IPS DF 4.7 (cell line): ENCODE measurements around the gene AGBL1.

Experiments used
- DNase-seq: peaks from one replicate; pipeline ENCODE4 v3.0.0-alpha.2; 2013; ENCODE audit warnings: low spot score; ENCODE audit errors: extremely low read depth

Gene AGBL1

GRCh38 chr15:86912661-86913060 is 833.0 kb downstream of the AGBL1 start:
- DNase-seq, result no peak

DNA sequence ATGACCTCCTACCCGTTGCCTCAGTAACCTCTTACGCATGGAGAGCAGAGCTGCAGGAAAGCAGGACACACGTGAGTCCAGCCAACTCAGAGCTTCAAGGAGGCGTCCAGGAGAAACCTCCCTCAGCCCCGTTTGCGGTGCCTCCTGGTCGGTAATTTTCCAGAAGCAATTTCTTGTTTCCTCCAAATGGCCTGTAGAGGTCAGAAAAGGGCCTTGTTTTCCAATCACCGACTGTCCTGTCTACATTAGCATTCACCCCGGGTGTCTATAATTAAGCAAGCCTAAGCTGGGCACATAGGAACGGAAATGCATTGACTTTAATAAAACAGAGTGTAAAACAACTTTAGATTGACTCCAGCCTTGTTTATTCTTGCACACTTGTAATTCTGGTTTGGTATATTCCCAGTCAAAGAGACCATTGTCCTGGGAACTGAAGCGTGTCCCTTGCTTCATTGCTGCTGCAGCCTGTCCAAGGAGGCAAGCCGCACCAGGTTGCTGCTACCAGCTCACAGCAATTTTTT is 836.2 kb downstream of the AGBL1 start:
- peak; percentile 69 for DNase-seq

GRCh38 chr15:86916671-86917360 is 837.1 kb downstream of the AGBL1 start:
- DNase-seq, result no peak

DNA sequence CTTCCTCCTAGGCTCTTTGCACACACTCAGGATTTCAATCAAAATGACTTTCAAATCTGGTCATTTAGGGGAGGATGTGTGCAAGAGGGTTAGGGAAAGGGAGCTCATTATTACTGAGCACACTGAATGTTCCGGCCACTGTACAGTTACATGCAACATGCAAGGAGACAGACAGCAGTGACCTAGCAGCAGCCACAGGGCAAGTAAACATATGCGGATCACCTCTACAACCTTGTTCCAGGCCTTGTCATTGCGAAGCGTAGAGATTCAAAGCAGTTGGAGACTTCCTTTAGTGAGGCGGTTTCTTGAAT is 837.6 kb downstream of the AGBL1 start:
- no peak for DNase-seq

DNA sequence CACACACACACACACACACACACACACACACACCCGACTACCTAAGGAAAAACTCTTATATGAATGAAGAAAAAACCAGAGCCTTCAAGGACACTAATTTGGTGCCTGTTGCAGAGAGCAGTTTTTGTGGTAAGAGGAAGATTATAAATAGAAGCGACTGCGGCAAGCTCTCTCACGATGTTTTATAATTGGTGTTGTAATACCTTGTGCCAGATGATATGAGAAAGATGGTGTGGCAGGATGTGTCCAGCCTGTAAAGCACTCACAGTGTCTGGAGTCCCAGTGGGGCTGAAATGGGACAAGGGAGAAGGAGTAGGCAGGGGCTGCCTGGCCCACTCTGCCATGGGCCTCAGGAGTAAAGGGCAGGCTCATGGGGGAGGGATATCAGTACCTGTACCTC is 839.9 kb downstream of the AGBL1 start:
- DNase-seq, result no peak

GRCh38 chr15:86929461-86929860 is 849.8 kb downstream of the AGBL1 start:
- no peak for DNase-seq

DNA sequence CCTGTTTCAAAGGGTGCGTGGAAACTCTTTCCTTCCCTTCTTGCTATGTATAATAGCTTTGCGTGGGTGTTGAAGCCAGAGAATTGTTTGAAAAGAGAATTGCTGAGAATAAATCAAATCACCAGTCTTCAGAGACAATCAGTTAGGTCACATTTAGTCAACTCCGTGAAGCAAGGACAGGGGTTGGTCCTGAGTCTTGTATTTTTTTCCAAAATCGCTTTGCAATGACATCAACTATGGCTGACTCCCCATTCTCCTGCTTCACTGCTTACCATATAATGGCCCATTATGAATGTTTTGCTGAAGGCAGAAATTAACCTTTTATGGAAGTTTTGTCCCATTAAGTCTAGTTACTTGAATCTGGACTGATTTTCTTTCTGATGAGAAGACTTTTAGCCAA is 852.8 kb downstream of the AGBL1 start:
- no peak for DNase-seq

GRCh38 chr15:86935841-86936240 is 856.2 kb downstream of the AGBL1 start:
- DNase-seq, result no peak

DNA sequence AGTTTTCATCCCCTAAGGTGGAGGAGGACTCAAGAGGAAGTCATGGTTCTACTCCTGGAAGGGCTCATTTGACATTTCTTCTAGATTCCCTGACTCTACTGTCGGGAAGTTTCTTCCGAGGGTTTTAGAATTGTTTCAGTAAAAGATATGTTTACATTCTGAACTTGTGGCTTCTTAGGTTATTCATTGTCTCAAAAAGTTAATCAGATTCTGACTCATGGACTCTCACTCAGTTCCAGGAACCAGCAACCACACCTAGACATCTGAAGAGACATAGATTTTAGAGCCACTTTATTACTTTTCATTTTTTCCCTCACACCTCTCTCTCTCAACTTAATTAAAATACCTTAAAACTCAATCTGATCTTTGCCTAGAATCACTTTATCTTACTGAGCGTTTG is 862.6 kb downstream of the AGBL1 start:
- DNase-seq, result no peak

- no peak for DNase-seq
Measured at GRCh38 chr15:86948719-86949118, 869.0 kb downstream of the AGBL1 start.

DNA sequence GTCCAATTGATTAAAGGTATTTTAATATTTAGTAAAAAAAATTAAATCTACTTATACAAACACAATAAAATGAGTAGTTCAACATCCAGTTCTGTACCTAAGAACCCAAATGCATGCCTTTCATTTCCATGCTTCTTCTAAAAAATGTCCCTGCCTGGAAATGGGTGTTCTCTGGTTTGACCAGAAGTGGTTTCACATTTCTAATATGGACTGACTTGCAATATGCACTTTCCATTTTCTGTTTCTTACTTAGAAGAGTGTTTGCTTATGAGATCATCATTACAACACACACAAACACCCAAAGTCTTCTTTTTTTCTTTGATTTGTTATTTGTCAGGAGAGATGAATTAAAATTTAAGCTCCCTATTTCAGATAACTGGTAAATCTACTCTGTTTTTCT is 879.6 kb downstream of the AGBL1 start:
- no peak for DNase-seq

DNA sequence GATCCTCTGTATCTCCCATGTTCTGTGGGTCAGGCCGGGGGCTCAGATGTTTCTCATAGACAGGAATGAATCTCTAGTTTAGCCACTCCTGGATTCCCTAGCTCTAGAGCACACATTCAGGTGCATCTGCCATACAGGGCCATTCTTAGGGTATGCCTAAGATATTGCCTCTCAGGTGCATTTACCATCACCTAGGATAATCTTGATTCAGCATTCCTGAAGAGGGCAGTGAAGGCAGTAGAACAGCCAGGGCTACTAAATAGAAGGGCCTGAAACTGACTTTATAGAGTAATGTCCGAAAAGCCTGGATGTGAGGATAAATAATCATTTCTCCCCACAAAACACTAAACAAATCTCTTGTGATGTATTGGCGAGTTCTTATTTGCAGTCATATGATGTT is 882.0 kb downstream of the AGBL1 start:
- DNase-seq, result no peak

DNA sequence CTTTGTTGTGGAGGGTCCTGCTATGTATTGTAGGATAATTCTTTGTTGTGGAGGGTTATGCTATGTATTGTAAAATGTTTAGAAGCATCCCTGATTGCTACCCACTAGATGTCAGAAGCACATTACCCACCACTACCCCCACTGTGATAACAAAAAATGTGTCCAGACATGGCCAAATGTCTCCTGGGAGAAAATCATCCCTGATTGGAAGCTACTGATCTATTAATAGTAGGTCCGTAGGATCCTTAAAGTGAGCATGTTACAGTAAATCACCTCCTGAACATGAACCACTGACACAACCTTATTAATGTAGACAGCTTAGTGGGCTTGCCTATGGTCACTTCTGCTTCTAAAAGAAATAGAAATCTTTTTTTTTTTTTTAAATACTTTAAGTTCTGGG is 884.6 kb downstream of the AGBL1 start:
- DNase-seq, result no peak

DNA sequence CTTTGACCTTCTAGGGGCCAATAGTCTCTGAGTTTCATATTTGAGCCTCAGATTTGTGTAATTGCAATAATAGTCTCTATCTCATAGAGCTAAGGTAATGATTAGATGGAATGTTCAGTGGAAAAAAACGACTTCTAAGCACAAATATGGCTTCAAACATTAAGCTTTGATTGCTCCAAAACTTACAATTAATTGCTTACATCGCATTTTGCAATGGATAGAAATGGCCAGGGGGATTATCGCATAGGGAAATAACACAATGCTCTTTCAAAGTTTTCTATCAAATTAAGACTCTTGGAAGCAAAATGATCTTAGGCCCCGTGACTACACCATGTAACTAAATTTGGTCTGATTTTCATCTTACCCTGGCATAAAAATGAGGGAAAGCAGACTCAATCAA is 888.6 kb downstream of the AGBL1 start:
- no peak for DNase-seq

GRCh38 chr15:86969364-86969763 is 889.7 kb downstream of the AGBL1 start:
- no peak for DNase-seq

DNA sequence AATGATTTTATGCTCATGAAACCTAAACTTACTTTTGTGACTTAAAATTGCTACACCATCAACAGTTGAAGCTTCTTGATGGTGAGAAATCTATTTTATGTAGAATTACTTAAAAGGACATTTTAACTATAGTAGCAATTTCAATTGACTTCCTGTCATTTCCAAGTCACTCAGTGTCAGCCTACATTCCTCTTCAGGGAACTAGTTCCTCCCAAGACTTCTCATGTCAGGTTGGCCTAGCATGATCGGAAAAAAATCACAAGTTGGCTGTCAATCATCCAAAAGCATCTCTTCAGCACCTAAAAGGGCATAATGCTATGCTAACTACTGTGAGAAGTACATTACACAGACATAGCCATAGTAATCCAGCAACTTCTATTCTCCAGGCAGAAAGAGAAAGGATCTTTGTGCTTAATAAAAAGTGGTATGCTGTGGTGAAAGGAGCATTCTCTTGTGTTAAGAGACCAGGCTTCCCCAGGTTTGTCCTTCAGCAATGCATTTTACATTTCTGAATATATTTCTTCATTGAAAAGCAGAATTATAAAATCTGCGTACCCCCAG is 893.7 kb downstream of the AGBL1 start:
- no peak for DNase-seq

- no peak for DNase-seq
Measured at GRCh38 chr15:86988033-86988432, 908.4 kb downstream of the AGBL1 start.

DNA sequence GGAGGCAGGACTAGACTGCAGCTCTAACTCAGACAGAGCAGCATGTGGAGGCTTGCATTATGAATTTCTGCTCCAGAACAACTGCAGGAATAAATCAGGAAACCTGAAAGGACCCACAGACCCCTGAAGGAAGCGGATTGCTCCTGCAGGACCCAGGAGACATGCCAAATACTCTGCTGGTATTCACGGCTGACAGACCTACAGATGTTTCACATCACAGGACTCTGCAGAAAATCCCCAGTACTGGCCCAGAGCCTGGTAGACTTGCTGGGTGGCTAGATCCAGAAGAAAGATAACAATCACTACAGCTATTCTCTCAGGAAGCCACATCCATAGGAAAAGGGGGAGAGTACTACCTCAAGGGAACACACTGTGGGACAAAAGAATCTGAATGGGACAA is 942.1 kb downstream of the AGBL1 start:
- no peak for DNase-seq

DNA sequence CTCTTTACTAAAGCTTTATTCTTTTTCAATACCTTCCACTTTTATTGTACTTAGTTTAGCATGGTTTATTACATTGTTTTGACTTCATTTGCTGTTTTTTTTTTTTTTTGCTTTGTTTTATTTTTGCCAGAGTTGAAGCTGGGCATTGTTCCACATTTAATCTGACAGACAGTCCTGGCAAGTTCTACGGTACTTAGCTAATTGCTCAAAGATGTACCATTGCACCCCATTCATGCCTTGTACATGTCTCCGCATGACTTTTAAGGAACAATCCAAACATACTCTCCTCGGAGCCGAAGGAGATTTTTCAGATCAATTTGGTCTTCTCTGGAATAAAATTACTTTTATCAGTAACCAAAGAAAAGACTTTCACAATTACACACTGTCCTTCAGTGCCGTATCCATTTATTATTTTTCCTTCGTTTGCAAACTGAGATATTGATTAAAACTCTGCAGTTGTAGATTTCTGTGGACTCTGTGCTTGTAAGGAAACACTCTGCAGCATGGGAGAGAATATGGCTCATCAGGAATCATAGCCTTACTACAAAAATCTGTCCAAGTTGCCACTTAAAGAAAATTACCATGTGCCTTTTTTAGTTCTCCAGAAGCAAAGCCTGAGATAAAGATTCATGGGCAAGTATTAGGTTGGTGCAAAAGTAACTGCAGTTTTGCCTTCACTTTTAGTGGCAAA is 952.0 kb downstream of the AGBL1 start:
- DNase-seq, result no peak

- no peak for DNase-seq
Measured at GRCh38 chr15:87032295-87032694, 952.6 kb downstream of the AGBL1 start.

GRCh38 chr15:87033056-87033455 is 953.4 kb downstream of the AGBL1 start:
- no peak for DNase-seq

GRCh38 chr15:87034886-87035285 is 955.2 kb downstream of the AGBL1 start:
- no peak for DNase-seq

- peak; percentile 5 for DNase-seq
Measured at GRCh38 chr15:87038404-87038803, 958.7 kb downstream of the AGBL1 start.
